ENCODE measurements around the gene EGR4.

GRCh38 chr2:73249636-73250035 is 43.7 kb downstream of the EGR4 start:
- TF ChIP-seq, protein P1, sequence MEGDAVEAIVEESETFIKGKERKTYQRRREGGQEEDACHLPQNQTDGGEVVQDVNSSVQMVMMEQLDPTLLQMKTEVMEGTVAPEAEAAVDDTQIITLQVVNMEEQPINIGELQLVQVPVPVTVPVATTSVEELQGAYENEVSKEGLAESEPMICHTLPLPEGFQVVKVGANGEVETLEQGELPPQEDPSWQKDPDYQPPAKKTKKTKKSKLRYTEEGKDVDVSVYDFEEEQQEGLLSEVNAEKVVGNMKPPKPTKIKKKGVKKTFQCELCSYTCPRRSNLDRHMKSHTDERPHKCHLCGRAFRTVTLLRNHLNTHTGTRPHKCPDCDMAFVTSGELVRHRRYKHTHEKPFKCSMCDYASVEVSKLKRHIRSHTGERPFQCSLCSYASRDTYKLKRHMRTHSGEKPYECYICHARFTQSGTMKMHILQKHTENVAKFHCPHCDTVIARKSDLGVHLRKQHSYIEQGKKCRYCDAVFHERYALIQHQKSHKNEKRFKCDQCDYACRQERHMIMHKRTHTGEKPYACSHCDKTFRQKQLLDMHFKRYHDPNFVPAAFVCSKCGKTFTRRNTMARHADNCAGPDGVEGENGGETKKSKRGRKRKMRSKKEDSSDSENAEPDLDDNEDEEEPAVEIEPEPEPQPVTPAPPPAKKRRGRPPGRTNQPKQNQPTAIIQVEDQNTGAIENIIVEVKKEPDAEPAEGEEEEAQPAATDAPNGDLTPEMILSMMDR (IDR thresholded peaks at IDR 0.05 in 8 of 11, conservative IDR thresholded peaks at IDR 0.05 in 3 of 11) = no peak
- TF ChIP-seq POLR2A (IDR thresholded peaks at IDR 0.05) = no peak
- TF ChIP-seq POLR2AphosphoS5 (IDR thresholded peaks at IDR 0.05) = no peak
